Cerebellar cortex (tissue), 1 donor: ENCODE measurements around the gene CPT1C.

Experiments
- DNase-seq: peaks from one replicate; pipeline ENCODE4 v3.0.0-alpha.2; 2015; ENCODE audit warnings: low spot score

Gene CPT1C

DNA sequence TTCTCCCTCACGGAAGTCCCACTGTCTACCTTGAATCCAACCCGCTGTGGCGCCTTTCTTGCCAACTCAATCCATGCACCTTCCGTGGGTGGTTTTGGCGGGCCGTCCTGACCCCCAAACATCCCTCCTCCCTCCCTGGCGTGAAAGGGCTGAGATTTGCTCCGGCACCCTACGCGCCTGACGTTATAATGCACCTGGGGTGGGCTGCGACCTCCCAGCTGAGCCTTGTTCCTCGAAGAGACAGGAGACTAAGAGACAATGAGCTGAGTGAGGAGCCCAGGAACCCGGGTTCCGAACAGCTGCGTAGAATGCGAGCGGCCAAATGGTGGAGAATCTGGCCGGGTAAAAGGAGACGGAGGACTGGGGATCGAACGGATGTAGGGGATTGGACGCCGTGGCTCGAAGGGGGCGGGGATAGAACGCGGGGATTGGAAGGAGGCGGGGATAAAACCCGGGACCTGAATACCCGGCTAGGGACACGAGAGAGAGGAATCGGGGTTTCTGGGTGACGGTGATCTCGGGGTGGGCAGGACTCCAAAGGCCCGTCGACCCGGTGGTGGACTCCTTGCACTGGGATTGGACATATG, at the start of gene CPT1C:
CPT1C (plus strand) TSS at position 461 of the 587 bp plus-strand sequence. CDS start 1,137 bp downstream, outside the sequence.
- DNase-seq: peak; percentile 98

DNA sequence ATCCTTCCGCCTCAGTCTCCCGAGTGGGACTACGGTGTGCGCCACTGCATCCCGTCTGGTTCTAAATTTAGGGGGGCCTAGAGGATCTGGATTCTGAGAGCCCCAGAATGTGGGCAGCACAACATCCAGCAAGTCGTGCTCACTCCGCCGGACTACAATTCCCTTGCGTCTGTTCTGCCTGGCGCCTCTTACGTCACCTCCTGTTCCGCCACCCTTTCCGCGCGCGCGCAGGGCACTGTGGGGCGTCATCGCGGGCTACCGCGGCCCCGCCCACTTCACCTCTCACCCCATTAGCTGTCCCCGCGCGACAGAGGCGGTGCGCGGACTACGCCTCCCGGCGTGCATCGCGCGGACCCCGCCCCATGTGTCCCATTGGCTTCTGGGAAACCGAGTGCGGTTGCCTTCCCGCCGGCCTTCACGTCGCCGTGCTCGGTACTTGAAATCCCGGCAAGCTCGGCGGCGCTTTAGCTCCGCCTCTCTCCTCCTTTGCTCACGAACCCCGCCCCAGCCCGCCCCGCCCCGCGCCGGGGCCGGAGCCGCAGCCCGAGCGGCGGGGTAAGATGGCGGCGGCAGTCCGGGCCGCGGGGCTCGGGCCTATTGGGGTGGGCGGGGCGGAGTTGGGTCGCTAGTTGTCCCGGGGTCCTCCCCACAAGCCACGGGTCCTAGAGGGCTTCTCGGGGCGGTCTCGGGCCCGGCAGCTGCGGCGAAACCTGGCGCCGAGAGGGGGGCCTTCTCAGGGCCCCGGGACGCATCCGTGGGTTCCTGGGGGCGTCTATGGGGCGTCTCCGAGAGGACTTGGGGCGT, 49.0 kb upstream of the CPT1C start, which contains the start of gene SCAF1:
SCAF1 (plus strand) TSS at position 522 of the 804 bp plus-strand sequence. CDS start 2,818 bp downstream, outside the sequence.
- peak; percentile 99 for DNase-seq

DNA sequence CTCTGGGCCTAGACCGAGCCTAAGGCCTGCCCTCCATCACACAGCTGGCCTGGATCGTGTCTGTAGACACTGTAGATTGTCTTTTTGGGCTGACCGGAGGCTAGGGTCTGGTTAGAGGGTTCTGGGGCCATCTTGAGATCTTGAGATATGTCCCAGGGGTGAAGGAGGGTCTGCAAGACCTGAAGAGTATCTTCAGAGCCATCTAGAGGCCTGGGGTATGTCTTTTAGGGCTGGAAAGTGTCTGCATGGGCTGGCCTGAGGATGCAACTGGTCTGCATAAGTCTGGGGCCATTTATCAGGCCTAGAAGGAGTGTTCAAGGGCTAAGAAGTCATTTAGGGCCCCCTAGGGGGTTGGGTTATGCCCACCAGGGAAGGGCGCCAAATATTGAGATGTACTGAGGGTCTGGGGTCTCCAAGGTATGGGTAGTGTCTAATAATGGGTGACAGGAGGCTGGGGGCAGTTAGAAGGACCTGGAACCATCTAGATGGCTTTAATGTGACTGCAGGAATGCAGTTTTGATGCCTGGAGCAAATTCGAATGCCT, 48.4 kb upstream of the CPT1C start:
- DNase-seq: no peak

GRCh38 chr19:49643466-49643865, 47.5 kb upstream of the CPT1C start:
- no peak for DNase-seq

GRCh38 chr19:49645592-49645991, 45.3 kb upstream of the CPT1C start:
- no peak for DNase-seq

GRCh38 chr19:49645995-49646394, 44.9 kb upstream of the CPT1C start:
- DNase-seq: no peak

- DNase-seq: no peak
Observed at GRCh38 chr19:49646586-49646985, 44.3 kb upstream of the CPT1C start.

DNA sequence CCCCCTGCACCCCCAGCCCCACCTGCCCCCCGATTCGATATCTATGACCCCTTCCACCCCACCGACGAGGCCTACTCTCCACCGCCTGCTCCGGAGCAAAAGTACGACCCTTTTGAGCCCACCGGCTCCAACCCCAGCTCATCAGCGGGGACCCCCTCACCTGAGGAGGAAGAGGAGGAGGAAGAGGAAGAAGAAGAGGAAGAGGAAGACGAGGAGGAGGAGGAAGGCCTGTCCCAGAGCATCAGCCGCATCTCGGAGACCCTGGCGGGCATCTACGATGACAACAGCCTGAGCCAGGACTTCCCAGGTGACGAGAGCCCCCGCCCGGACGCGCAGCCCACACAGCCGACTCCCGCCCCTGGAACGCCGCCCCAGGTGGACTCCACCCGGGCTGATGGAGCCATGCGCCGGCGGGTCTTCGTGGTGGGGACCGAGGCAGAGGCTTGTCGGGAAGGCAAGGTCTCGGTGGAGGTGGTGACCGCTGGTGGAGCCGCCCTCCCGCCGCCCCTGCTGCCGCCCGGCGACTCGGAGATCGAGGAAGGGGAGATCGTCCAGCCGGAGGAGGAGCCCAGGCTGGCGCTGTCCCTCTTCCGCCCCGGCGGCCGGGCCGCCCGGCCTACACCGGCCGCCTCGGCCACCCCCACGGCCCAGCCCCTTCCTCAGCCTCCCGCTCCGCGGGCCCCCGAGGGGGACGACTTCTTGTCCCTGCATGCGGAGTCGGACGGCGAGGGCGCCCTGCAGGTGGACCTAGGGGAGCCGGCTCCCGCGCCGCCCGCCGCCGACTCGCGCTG, 39.7 kb upstream of the CPT1C start:
- no peak for DNase-seq

GRCh38 chr19:49651820-49652550, 38.9 kb upstream of the CPT1C start:
- no peak for DNase-seq

GRCh38 chr19:49652551-49653465, 38.1 kb upstream of the CPT1C start:
- no peak for DNase-seq

GRCh38 chr19:49653466-49653806, 37.5 kb upstream of the CPT1C start:
- no peak for DNase-seq

- no peak for DNase-seq
Observed at GRCh38 chr19:49654581-49654980, 36.3 kb upstream of the CPT1C start.

DNA sequence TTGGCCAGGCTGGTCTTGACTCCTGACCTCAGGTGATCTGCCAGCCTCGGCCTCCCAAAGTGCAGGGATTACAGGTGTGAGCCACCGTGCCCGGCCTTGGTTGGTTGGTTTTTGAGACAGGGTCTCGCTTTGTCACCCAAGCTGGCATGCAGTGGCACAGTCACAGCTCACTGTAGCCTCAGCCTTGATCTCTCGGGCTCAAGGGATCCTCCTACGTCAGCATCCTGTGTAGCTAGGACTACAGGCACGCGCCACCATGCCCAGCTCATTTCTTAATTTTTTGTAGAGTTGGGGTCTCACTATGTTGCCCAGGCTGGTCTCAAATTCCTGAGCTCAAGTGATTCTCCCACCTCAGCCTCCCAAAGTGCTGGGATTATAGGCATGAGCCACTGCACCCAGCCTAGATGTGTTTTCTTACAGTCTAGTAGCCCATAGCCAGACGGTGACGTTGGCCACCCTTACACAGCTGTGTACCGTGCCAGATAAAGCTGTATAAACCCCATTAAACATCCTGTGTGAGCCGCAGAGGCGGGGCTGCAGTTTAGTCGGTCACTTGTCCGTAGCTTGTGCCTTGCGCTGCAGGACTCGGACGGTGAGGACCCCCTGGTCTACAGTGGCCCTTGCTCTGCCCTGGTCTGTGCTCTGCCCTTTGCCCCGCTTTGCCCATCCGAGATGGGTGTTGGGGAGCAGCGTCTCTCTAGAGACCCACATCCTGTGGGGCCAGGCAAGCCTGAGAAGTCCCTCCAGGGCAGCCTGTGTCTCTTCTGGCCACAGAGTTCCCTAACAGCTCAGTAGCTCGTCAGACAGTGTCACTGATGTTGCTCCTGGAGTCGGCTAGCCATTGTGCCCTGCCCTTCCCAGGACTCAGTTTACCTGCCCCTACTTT, 35.1 kb upstream of the CPT1C start:
- DNase-seq: no peak

DNA sequence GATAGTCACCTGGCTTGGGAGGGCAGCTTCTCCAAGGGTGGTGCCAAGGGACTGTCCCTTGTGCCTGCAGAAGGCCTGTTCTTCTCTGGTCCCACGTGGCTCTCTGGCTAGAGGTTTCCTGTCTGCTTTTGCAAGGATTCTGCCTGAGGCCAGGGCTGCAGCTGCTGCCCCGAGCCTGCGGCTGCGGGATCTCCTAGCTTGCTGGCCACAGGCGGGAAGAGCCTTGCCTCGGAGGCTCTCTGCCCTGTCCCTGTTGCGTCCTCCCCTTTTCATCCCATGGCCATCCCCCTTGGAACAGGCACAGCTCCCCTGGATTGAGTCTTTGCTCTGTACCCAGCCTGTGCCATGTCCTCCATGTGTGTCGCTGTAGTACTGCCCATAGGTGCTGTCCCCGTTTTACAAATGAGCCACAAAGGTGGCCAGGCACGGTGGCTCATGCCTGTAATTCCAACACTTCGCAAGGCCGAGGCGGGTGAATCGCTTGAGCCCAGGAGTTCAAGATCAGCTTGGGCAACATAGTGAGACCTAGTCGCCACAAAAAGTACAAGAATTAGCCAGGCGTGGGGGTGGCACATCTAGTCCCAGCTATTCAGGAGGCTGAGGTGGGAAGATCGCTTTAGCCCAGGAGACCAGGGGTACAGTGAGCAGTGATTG, 34.3 kb upstream of the CPT1C start:
- no peak for DNase-seq

- no peak for DNase-seq
Observed at GRCh38 chr19:49657493-49658138, 33.3 kb upstream of the CPT1C start.

- no peak for DNase-seq
Observed at GRCh38 chr19:49658139-49658517, 32.8 kb upstream of the CPT1C start.

DNA sequence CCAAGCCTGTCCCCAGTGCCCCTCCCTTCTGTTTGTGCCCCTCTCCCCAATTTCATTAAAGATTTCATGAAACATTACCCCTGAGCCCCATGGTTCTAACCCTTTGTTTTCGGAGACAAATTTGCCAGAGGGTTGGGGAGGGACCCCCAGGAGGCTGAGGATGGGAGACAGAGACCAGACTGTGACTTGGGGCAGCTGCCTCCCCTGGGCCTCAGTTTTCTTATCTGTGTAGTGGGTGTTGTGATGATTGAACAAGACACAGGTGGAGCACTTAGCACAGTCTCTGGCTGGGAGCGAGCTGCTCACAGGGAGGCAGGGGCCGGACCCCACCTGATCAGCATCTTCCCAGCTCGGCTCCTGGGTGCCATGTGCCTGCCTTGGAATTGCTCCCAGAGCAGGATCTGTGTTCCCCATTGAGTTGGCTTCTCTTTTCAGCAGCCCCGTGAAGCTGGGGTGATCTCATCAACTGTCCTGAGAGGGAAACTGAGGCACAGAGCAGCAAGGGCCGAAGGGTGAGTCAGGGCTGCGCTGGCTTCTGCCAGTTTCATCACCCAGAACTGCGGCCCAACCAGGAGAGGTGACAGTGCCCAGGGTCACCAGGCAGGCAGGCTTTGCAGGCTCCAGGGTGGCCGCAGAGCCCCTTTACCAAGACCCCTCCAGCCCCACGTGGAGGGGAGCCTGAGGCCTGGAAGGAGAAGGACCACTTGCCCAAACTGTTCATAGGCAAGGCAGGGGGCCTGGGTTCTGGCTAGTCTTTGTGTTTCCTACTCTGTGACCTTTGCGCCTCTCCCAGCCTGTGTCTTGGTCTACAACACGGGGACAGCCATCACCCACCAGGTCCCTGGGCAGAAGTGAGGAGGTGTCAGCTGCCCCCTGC, 32.1 kb upstream of the CPT1C start:
- no peak for DNase-seq
